Measurements from ENCODE around the gene PYGB.
"Not testable (repeated sequence)": the region's sequence is repeated elsewhere in the genome, so short reads cannot be mapped to it uniquely, and the experiment has no call there.

The PYGB gene

DNA sequence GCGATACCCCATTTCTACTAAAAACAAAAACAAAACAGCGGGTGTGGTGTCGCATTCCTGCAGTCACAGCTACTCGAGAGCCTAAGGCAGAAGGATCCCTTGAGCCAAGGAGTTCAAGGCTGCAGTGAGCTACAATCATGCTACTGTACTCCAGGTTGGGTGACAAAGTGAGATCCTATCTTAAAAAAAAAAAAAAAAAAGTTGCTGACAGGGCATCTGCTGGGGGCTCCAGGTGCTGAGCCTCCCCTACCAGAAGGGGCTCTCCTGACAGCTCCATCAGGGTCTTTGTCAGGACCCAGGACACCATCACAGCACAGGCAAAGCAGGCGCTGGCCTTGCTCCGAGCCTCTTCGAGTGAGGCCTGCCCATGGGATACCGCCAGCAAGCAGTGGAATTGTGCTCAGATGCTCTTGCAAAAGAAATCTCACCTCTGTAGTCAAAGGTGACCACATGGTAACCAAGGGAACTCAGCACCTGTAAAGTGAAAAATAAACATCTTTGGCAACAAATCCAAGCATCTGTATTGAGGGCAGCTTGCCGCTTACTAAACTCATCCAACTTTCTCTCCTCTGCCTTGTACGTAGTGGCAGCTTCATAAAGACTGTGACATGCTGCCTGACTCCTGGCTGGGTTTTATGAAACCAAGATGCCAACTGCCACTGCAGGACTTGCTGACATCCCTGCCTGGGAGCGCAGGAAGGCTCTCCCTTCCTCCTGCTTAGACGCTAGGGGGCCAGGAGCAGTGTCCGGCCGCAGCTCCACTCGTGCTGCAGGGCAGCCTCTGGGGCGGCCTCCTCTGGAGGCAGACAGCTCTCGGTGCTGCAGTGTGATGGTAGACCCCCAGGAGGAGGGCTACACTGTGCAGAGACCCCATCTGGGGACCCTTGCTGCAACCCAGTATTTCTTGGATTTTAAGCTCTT, 66.9 kb downstream of the PYGB start:
- no peak for DNase-seq (ENCODE audit: low read depth)

- peak; percentile 40 for DNase-seq (ENCODE audit: low read depth)
These were observed 67.7 kb downstream of the PYGB start for GRCh38 chr20:25315418-25316210.

GRCh38 chr20:25316506-25317190, 68.8 kb downstream of the PYGB start:
- no peak for DNase-seq (ENCODE audit: low read depth)

DNA sequence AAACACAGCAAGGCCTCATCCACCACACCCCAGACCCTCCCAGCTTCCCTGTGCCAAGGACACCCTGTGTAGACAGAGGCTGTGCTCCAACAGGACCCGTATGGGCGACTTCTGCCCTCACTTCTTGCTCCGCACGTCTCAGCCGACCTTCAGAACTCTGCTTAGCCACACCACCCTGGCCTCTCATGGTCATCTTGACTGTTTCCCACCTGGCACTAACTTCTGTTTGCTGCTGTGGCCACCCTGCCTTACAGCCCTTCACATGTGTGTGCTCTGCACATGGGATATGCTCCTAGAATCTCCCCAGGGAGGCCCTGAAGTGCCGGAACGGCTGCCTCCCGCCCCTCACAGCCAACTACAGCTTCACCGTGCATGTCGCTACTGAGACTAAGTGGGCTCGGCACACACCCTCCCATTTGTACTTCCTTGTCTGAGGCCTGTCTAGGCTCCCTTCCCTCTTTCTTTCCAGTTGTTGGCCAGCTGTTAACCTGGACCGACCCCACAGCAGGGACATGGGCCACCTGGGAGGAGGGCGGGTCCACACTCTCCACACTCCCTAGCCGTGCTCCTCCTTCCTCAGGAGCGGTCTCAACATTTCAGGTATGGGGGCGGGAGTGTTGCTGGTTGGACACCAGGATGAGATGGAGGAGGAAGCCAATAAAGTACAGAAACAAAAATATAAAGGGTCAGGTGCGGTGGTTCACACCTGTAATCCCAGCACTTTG, 69.6 kb downstream of the PYGB start:
- DNase-seq (ENCODE audit: low read depth), result no peak

DNA sequence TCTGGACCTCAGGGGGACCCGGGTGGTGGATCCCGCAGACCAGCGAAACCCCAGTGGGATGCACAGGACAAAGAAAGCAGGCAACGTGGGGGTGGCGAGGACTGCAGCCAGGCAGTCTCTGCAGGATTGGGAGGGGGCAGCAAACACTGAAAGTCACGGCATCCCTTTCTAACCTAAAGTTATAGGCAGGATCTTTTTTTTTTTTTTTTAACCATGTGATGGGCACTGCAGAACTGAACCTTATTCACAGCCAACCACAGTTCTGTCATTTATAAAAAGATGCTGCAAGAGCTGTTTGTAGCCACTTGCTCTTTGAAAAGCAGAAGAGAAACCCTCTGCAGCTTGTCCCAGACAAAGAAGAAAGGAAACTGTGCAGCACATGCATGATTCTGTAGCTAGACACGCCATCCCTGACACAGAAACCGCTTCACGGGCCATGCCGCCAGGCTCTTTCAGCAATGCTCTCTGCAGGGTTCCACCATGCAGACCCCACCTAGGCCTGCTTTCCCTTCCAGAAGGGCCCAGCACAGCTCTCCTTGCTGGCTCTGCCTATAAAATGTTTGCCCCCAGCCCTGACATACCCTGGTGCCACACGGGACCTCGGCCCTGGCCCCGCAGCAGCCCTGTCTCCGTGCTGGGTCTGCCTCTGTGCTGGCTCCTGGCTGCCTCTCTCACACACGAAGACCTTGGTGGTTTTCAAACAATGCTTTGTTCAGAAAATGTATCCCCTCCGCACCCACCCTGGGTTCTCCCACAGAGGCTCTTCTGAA, 70.8 kb downstream of the PYGB start:
- DNase-seq (ENCODE audit: low read depth), result no peak

GRCh38 chr20:25319241-25320034, 71.6 kb downstream of the PYGB start:
- DNase-seq (ENCODE audit: low read depth), result no peak

DNA sequence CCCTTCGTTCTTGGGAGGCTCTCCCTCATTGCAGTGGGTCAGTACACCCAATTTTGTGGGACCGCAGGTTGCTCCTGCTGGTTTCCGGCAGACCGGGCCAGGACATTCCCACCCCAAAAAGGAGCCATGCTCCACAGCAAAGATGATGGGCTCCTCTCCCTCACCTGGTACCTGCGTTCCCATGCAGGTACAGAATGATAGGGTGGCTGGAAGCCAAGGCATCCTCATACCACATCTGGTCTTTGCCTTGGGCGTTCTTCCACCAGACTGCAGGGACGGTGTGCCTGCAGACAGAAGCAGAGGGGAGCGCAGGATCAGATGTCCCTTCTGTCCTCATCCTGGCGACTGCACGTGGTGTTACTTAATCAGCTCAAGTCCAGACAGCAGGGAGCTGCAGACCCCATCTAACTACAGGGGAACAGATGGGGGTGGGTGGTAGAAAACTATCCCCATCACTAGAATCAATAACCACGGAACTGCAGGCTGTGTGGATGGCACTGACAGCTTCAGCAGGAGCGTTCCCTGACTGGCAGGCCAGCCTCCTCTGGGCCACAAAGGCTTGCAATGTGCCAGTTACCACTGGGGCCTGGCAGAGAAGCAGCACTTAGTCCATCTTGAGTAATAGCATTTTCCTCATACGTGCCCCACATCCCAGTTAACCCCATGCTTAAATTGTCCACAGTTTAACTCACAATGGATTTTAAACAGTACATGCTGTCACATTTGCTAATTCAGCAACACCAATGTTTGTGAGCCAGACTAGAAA, 72.3 kb downstream of the PYGB start:
- no peak for DNase-seq (ENCODE audit: low read depth)

DNA sequence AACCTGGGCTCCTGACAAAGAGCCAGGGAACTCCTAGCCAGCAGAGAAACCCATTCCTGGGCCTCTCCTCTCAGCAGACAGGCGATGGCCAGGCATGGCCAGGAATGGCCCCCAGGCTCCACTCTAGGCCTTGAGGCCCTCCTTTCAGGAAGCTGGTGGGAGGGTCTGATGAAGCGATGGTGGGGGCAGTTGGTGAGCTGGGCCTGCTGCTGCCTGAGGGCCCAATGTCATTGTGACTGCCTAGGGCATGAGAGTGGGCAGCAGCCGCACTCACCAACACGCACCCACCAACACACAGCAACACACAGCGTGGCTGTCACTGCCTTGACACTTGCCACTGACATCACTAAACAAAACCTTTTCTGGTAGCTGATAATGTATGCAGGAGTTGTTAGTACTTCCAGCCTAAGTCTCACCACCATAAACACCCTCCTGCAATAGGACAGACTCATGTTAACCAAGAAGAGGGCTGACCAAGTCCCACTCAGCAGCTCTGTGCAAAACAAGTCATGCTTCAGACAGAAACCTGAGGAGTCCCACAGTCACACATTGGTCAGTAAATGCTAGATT, 73.5 kb downstream of the PYGB start:
- no peak for DNase-seq (ENCODE audit: low read depth)

GRCh38 chr20:25321991-25322390, 74.1 kb downstream of the PYGB start:
- no peak for DNase-seq (ENCODE audit: low read depth)

DNA sequence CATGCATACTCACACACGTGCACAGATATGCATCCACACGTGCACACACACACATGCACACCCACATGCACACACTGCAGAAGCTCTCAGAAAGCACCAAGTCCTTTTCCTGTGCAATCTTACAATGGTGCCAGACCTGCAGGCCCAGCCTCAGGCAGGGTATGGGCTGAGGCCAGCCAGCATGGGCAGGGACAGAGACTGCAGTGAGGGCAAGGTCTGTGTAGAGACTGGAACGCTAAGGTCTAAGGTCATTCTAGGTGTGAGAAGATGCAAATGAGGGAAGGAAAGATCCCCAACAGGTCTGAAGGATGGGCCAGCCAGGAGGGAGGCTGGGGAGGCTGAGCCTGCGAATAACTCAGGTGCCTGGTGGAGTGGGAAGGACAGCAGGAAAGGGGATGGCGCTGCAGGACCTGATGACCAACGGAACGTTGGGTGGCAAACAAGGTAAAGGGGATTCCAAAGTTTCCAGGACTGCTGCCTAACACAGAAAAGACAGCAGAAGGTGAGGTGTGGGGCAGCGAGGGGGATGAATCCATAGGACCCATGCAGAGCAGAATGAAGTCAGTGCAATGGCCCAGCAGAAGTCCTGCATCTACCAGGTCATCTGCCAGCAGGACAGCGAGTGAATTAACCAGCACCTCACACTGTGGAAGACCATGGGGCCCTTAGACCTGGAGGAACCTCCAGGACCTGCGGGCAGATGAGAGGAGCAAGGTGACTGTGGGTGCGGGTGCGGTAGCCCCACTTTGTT, 75.8 kb downstream of the PYGB start:
- DNase-seq (ENCODE audit: low read depth), result no peak

DNA sequence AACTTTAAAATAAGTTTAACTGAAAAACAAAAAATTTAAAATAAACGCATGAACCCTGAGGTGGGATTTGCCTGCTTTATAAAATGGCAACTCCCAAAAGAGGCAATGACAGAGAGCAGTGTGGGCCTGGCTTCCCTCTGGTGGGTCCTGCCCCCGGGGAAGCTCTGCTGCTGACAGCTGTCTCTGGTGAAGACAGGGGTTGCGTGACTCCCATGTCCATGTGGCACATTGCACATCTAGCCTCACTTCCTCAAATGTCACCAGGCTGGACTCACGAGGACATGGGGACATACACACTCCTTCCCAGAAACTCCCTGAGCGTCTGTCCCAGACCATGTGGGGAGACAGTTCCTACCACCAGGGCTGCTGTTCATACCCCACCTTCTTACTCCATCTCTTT, 76.5 kb downstream of the PYGB start:
- DNase-seq (ENCODE audit: low read depth), result no peak

GRCh38 chr20:25325073-25325472, 77.2 kb downstream of the PYGB start:
- no peak for DNase-seq (ENCODE audit: low read depth)

DNA sequence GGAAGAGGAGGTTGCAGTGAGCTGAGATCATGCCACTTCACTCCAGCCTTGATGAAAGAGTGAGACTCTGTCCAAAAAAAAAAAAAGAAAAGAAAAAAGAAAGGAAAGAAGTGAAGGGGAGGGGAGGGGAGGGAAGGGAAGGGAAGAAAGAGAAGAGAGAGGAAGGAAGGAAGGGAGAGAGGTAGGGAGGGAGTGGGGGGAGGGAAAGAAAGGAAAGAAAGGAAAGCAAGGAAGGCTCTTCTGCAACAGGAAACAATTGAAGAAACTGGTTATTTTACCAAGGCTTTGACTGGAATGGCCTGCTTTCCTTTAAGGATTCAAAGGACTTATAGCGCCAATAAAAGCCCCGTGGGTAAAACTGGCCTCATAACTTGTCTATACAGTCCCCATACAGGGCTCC, 78.1 kb downstream of the PYGB start:
- DNase-seq (ENCODE audit: low read depth), result no peak

DNA sequence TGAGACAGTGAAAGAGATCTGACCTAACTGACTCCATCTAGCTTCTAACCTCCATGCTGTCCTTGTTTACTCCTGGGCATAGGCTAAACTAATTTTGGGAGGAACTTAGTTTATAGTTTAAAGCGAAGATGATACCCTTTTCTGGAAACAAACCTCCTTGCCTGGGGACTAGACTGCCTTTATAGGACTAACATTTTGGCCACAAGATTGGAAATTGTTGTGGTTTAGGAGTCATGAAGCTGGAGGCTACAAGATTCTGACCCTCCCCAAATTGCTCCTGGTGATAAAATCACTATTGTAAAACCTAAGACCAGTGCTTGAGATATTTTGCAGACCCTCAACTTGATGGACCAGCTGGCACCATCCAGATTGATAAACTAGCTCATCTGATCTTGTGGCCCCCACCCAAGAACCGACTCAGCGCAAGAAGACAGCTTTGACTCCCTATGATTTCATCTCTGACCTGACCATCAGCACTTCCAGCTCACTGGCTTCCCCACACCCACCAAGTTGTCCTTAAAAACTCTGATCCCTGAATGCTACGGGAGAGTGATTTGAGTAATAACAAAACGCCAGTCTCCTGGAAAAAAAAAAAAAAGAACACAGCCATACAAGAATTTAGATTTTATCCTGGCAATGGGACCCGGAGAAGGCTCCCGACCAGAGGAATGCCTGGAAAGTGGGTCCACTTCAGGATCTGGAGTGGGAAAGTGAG, 79.8 kb downstream of the PYGB start:
- DNase-seq (ENCODE audit: low read depth), result peak; percentile 52

- no peak for DNase-seq (ENCODE audit: low read depth)
These were observed 81.1 kb downstream of the PYGB start for GRCh38 chr20:25328954-25329498.

GRCh38 chr20:25334972-25335371, 87.1 kb downstream of the PYGB start:
- not testable (repeated sequence) for DNase-seq (ENCODE audit: low read depth)
